HG03457 (cell line): ENCODE data around the gene MXRA7.
"Not testable (repeated sequence)": the region's sequence is repeated elsewhere in the genome, so short reads cannot be mapped to it uniquely, and the experiment has no call there.

Source experiments
- ATAC-seq: cut with Tn5 transposase; IDR thresholded peaks from one replicate; pipeline ENCODE4 v1.9.1; 2021; ENCODE audit warnings: moderate number of reproducible peaks; ENCODE audit not compliant: unreplicated experiment

The MXRA7 gene

DNA sequence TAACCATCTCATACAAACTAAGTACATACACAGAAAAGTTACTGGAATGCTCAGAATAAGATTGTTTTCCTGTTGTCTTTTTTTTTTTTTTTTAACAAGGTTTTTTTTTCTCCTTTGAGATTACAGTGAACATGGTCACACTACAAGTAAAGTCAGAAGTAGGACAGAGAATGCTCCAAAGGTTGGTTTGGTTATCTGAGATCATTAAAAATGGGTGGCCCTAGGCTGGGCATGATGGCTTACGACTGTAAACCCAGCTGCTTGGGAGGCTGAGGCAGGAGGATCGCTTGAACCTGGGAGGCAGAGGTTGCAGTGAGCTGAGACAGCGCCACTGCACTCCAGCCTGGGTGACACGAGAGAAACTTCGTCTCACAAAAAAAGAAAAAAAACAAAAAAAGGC is 60.3 kb downstream of the MXRA7 start:
- ATAC-seq = no peak

DNA sequence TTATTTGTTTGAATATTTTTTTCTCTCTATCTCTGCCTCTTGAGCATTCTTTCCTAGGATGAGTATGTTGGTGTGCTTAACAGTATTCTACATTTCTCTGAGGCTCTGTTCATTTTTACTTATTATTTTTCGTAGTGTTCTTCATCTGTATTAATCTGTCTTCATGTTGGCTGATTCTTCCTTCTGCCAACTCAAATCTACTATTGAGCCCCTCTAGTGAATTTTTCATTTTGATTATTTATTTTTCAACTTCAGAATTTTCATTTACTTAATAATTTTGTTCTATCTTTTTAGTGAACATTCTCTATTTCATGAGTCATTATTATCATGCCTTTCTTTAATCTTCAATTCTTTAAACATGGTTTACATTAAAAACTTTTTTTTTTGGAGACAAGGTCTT is 64.1 kb downstream of the MXRA7 start:
- ATAC-seq = no peak

DNA sequence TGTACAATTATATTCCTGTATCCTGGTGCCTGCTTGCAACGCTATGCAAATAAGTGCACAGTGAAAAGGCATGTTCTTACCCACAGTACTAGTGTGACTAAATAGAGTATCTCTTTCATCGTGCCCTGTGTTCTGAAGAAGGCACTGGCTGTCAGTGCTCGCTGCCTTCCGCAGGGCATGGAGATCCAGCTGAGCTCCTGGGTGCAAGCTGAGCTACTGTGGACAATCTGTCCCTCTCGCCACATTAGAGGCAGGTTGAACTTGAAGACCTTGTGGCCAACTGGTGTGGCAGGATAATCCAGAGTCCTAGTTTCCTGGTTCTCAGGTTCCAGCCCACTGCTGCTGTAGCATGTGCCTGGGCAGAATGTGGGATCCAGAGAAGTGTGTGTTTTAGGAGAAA is 65.3 kb downstream of the MXRA7 start:
- no peak for ATAC-seq

DNA sequence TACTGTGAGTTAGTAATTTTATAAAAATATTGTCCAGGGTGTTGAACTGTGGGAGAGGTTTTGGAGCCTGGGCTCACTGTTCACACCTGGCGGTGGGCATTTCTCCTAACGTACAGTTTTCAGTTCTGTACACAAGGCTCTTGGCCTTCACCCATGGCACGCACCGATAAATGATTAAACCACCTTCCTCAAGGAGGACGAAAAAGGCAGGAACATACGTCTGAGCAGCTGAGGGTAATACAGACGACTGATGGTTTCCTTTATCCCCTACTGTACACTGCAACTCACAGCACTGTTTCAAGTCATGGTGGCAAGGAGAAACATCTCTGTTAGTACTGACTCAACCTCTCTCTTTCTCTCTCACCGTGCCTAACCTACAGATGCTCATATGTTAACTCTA is 65.8 kb downstream of the MXRA7 start:
- ATAC-seq = no peak

DNA sequence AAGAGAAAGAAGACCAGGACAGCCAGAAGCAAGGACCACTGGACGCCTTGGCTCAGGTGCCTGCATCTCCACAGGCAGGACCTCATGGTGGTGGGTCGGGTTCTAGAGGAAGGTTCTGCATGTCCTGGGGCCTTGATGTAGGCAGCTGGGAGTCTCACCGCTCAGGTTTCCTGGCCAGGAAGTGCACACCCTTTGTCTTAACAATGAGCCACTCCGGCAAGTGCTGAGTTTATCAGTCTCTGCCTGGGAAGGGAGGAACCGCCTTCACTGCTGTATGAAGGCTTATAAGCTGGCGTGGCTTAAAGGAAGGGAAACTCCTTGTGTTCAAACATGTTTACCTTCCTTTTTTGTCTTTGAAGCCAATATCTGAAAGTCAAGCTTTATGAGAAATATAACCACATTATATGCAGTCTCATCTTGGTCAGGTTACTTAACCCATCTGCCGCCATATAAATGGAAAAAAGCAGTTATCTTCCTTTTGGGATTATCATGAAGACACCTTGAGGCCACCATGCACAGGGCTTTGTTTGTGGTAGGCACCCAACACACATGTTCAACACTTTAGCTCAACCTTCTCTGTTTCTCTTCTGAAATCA is 67.1 kb downstream of the MXRA7 start, which contains the start of gene ST6GALNAC1:
ST6GALNAC1 (minus strand) TSS at position 205 of the 596 bp plus-strand sequence; CDS start at position 86, 119 bp downstream.
- no peak for ATAC-seq

DNA sequence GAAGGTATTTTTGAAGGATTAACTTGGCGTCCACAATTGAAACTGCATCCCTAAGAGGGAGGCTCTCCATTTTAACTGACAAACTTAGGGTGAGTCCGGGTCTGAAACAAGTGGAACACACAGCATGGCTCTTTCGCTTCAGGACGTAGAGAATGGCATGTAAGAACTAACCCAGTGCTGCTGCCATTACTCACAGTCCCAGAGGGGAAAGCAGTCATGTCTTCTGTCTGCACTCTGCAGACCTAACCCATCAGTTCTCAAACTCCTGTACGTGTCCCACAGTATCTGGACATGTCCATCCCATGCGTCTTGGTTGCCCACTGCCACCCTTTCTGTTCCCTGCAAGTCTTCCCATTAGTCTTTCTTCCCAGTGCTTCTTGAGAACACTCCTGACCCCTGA is 67.8 kb downstream of the MXRA7 start:
- ATAC-seq = no peak

DNA sequence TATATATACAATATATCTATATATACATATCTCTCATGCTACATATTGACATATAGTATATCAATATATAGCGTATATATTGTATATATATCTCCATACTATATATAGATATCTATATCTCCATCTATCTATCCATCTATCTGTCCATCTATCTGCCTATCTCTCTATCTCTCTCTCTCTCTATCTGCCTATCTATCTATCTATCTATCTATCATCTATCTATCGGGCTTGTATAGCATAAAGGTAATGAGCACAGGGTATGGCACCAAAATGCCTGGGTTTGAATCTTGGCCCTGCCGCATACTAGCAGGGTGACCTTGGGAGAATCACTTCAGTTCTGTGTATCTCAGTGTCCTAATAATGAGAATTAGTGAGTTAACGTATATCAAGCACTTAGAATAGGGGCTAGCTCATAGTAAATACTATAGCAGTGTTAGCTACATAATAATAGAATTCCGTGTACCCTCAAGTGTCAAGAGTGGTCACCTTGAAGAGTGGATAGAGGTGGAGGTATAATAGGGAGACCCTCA is 68.7 kb downstream of the MXRA7 start:
- ATAC-seq = no peak

DNA sequence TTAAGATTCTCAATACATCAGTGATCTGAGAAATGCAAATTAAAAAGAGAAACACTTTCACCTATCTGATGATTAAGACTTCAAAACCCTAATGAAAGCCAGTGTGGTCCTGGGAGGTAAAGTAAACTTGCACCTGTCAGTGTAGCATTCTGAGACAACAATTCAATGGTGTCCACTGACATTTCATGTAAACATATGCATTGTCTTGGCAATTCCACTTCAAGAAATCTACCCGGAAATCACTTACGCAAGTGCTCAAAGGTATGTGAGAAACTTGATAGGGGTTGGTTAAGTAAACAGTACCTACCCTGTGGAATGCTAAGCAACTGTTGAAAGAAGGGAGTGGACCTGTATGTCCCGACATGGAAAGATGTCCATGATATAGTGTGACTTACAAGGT is 69.3 kb downstream of the MXRA7 start:
- no peak for ATAC-seq

DNA sequence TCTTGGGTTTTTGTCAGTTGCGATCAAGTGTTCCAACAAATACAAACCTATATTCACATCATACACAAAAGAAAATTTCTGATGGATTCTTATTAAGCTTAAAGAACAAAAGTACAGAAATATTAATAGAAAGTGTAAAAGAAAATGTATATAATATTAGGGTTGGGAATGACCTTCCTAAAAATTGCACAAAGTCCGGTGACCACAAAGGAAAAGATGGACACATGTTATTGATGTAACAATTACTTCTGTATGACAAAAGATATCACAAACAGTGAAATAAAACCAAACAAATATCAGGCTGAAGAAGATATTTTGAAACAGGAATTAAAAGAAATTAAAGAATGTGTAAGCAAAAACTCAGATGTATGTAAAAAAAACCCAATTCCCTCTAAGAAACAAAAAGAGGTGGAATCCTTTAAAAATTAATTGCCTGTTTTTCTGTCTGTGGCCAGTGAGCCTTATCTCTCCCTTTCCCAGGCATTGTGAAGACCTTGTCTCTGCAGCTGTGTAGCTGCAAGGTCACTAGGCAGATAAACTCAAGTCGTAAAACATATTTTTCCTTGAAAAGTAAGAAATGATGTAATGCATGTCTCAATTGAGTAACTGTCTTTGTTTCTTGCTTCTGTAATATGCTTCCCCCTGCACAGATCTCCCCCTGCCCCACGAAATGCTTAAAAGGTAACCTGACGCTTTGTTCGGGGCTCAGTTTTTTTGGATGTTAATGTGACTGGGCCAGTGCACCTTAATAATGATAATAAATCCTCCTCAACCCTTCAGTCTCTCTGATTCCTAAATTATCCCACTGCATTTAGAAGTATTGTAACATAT is 70.0 kb downstream of the MXRA7 start:
- ATAC-seq = no peak

DNA sequence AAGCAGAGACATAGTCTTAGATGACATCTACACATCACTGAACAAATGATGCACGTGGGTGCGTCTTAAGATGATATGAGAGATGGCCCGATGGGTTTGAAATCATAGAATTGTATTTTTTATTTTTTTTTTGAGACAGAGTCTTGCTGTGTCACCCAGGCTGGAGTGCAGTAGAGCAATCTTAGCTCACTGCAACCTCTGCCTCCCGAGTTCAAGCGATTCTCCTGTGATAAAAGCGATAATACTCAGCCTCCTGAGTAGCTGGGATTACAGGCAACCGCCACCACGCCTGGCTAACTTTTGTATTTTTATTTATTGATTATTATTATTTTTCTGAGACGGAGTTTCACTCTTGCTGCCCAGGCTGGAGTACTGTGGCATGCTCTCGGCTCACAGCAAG is 72.5 kb downstream of the MXRA7 start:
- no peak for ATAC-seq

DNA sequence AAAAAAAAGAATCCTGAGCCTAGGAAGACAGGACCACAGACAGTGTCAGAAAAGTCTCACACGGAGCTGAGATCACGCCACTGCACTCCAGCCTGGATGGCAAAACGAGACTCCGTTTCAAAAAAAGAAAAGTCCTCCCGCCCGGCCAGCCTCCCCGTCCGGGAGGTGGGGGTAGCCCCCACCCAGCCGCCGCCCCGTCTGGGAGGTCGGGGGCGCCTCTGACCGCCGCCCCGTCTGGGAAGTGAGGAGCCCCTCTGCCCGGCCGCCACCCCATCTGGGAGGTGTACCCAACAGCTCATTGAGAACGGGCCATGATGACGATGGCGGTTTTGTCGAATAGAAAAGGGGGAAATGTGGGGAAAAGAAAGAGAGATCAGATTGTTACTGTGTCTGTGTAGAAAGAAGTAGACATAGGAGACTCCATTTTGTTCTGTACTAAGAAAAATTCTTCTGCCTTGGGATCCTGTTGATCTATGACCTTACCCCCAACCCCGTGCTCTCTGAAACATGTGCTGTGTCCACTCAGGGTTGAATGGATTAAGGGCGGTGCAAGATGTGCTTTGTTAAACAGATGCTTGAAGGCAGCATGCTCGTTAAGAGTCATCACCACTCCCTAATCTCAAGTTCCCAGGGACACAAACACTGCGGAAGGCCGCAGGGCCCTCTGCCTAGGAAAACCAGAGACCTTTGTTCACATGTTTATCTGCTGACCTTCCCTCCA is 74.1 kb downstream of the MXRA7 start:
- ATAC-seq = not testable (repeated sequence)

DNA sequence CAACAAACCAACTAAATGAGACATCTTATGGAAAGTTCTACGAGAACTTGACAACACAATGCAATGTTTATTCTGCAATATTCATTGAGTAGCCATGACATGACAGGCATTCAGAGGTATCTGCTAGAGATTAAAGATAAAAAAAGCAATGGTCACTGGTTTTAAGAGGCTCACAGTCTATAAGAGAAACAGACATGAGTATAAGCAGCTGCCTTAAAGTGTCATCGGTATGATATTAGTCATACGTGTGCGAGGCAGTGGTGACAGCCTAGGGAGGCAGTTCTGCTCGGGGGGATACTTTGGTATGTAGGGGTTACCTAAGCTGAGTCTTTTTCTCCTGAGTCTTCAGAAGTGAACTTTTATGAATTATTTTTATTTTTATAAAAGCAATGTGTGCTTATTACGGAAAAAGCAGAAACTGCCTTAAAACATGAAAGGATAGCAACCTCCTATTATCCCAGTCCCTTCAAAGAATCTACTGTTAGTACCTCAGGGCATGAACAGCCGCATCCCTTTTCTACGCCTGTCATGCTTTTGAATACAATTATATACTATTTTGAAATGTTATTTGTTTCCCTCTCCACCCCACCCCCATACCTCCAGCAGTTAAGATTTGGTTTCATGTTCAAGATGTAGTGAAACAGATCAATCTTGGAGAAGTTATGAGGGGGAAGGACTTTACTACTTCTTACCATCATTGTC is 75.0 kb downstream of the MXRA7 start:
- no peak for ATAC-seq

DNA sequence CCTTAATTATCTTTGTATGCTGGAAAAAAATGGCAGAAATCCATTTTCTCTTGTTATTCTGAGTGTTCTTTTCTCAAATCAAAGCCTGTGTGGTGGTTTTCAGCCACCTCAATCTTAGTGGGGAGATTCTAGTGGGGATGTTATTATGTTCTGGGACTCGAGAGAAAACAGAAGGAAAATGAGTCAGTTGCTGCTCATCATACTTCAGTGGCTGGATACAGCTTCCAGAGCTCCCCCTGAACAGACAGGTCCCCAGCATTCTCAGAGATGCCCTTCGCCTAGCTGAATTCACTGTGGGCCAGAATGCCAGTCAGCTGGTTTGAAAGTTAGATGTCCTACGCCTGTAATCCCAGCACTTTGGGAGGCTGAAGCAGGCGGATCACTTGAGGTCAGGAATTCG is 75.7 kb downstream of the MXRA7 start:
- no peak for ATAC-seq

DNA sequence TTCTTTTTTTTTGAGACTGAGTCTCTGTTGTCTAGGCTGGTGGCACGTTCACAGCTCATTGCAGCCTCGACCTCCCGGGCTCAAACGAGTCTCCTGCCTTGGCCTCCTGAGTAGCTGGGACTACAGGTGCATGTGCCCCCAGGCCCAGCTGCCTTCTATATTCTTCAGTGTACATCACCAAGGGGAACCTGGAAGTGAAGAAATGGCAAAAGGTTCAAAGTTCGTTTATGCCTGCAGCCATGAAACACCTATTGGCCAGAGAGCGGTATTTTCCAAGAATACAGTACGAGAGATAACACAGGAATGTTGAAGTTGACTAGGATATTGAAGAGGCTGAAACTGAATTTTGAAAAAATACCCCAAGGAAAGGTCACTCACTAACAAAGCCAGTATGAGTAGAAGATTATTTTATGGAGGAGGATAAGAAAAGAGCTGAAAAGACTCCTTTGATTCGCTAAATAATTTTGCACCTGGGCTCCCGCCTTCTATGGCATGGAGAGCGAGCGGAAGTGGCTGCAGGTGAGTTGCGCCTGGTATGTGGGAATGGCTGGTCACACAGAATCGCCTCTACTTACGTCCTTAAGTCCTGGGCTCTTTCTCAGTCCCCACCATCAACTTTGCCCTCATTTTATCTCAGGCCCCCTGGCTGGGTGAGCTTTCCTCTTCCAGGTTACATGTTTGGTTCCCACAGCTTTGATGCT is 77.0 kb downstream of the MXRA7 start:
- no peak for ATAC-seq

DNA sequence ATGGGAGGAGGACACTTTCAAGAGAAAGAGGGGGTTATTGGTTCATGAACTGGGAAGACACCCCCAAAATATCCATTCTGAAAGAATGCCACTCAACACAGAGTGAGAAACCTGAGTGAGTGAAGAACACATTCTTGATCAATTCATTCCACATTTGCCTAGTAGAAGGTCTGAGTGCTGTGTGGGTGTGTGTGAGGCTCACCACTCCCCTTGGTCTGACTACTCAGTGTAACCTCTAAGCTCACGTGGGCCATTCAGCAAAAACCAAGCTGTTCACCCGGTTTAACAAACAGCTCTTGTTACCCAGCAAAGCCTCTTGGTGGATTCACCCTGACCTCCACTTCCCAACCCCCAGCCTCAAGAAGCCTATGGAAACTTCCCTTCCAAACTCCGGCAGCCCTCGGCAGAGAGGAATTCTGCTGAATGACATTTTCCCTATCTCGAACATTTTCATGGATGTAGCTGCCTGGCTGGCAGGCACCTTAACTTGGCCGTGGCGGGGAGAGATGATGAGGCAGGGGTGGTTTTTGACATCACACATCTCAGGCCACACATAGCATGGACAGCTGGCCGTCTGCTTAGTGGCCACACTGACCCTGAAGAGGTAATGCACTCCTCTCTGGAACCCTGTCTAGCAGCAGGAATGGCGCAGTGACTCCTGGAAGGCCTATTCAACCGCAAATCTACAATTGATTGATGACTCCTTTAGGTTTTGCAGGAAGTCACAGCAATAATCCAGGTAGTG is 78.8 kb downstream of the MXRA7 start:
- no peak for ATAC-seq

DNA sequence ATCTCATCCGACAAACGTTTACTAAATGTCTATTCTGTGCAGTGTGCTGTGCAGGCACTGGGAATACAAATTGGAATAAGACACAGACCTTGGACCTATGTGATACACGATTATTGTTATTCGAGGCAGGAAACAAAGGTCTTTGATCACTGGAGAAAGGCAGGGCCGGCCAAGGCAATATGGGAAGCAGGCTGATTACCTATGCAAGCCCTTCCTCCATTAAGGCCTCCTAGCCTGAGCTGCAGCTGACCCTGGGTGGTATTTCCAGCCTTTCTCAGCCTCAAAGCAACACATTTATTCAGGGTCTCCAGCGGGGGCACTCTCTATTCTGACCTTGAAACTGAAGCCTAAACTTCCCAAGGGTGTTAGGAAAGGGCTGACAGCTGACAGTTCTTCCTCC is 80.6 kb downstream of the MXRA7 start:
- ATAC-seq = no peak
